Measurements from ENCODE around the gene C2CD2. TPM values are rescaled to one million over a fixed set of nuclear protein-coding genes. Genes with fewer than 3 reads are reported as not detected.
"Not testable (repeated sequence)": the region's sequence is repeated elsewhere in the genome, so short reads cannot be mapped to it uniquely, and the experiment has no call there.

Gene C2CD2
- total and polyA plus RNA-seq, 8 donors: 18.3 to 24.1 (median 19.6) TPM

DNA sequence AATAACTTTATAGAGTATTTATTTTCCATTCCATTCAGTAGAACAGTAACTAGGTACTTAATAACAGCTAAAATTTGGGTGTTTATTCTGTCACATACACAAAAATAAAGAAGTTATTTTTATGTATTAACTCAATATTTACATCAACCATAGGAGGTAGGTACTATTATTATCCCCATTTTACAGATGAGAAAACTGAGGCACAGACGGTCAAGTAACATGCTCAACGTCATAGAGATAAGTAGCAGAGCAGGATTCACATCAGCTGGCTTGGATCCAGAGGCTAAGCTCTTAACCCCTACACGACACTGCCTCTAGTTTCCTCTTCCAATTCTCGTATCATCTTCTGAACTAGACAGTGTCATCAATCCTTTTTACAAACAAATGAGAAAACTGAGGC, 47.1 kb upstream of the C2CD2 start:
- no peaks in the 10 kb centered on the region for H3K27me3 ChIP-seq
- no peak overlapping the region for H3K27ac ChIP-seq
- ATAC-seq (no peak), DNase-seq (no peak)
- H3K4me1 ChIP-seq: no peaks in the 10 kb centered on the region
- peaks cover 0 to under 1% of the 10 kb centered on the region in 2 donors for H3K9me3 ChIP-seq
- no peak overlapping the region for H3K4me3 ChIP-seq
- H3K36me3 ChIP-seq: peaks cover 0 to 21% of the 10 kb centered on the region in 2 donors
- intact Hi-C loops (cut with DNase I): loop anchor here in 1 of 2 donors (10.0 kb wide), 1 partner anchor 104 kb away; no protein-coding TSS in a partner anchor
- TF ChIP-seq, protein P1, sequence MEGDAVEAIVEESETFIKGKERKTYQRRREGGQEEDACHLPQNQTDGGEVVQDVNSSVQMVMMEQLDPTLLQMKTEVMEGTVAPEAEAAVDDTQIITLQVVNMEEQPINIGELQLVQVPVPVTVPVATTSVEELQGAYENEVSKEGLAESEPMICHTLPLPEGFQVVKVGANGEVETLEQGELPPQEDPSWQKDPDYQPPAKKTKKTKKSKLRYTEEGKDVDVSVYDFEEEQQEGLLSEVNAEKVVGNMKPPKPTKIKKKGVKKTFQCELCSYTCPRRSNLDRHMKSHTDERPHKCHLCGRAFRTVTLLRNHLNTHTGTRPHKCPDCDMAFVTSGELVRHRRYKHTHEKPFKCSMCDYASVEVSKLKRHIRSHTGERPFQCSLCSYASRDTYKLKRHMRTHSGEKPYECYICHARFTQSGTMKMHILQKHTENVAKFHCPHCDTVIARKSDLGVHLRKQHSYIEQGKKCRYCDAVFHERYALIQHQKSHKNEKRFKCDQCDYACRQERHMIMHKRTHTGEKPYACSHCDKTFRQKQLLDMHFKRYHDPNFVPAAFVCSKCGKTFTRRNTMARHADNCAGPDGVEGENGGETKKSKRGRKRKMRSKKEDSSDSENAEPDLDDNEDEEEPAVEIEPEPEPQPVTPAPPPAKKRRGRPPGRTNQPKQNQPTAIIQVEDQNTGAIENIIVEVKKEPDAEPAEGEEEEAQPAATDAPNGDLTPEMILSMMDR (IDR thresholded peaks at IDR 0.05): no peak

DNA sequence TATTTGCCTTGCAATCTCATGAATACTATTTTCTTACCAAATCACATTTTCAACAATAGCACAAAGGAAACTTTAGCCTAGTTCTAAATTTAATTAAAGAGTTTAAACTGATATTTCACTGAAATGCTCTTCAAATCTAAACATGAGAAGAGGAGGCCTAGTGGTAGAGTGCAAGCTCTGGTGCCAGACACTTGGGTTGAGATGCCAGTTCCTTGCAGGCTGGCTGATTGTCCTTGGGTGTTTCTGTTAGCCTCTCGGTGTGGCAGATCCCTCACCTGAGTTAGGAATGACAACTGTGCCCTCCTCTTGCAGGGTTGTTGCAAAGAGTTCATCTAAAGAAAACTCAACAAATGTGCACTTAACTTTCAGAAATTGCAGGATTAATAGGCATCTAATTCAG, 43.8 kb upstream of the C2CD2 start:
- ATAC-seq (peak; percentile 76), DNase-seq (no peak)
- H3K9me3 ChIP-seq: peaks cover 0 to 2% of the 10 kb centered on the region in 2 donors
- no peak overlapping the region for H3K4me3 ChIP-seq
- peaks cover 0 to 46% of the 10 kb centered on the region in 2 donors for H3K36me3 ChIP-seq
- H3K4me1 ChIP-seq: no peaks in the 10 kb centered on the region
- H3K27me3 ChIP-seq: no peaks in the 10 kb centered on the region
- no peak overlapping the region for H3K27ac ChIP-seq
- TF ChIP-seq, protein P1 (IDR thresholded peaks at IDR 0.05): no peak
- intact Hi-C loops (cut with DNase I): no loop called here

DNA sequence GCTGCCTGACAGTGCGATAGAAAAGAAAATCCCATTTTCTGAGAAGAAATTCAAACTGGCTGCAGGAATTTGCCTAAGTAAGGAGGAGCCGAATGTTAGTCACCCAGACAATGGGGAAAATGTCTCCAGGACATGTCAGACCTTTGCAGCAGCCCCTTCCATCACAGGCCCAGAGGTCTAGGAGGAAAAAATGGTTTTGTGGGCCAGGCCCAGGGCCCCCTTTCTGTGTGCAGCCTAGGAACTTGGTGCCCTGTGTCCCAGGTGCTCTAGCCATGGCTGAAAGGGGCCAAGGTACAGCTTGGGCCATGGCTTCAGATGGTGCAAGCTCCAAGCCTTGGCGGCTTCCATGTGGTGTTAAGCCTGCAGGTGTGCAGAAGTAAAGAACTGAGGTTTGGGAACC, 41.8 kb upstream of the C2CD2 start:
- TF ChIP-seq, protein P1 (IDR thresholded peaks at IDR 0.05): no peak
- intact Hi-C loops (cut with DNase I): no loop called here
- Histone ChIP-seq H3K27ac (no peak overlapping the region), H3K36me3 (peaks cover 0 to 50% of the 10 kb centered on the region in 2 donors), H3K9me3 (peaks cover 0 to 2% of the 10 kb centered on the region in 2 donors), H3K27me3 (no peaks in the 10 kb centered on the region), H3K4me3 (no peak overlapping the region), H3K4me1 (no peaks in the 10 kb centered on the region)
- DNase-seq (no peak), ATAC-seq (no peak)

DNA sequence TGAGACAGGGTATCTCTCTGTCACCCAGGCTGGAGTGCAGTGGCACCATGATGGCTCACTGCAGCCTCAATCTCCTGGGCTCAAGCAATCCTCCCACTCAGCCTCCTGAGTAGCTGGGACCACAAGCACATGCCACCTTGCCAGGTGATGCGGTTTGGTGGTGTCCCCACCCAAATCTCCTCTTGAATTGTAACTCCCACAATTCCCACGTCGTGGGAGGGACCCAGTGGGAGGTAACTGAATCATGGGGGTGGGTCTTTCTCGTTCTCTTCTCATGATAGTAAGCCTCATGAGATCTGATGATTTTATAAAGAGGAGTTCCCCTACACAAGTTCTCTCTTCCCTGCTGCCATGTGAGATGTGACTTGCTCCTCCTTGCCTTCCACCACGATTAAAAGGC, 40.8 kb upstream of the C2CD2 start:
- H3K27ac ChIP-seq; ATAC-seq; H3K4me1 ChIP-seq; H3K27me3 ChIP-seq; H3K9me3 ChIP-seq; DNase-seq; H3K4me3 ChIP-seq; intact Hi-C loops (cut with DNase I): not testable (repeated sequence)
- H3K36me3 ChIP-seq: peaks cover 0 to 54% of the 10 kb centered on the region in 2 donors

DNA sequence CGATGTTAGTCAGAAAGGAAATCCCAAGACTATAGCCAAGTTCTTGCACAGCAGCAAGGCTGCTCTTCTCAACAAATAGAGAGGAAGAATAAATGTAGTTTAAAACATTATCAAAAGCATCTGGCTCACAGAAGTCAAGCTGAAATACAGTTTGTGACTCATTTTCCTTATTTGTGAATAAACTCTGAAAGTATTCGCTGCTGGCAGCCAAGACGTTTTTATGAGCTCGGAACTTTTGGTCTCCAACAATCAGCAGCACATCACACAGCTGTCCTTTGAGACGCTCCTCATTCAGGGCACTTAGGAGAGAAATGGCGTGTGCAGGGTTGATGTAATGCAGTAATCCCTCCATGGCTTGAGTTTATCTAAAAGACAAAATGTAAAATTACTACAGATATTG, 39.9 kb upstream of the C2CD2 start:
- peaks cover 0 to 54% of the 10 kb centered on the region in 2 donors for H3K36me3 ChIP-seq
- H3K27me3 ChIP-seq: no peaks in the 10 kb centered on the region
- intact Hi-C loops (cut with DNase I): no loop called here
- ATAC-seq (peak; percentile 37), DNase-seq (no peak)
- H3K4me3 ChIP-seq: no peak overlapping the region
- H3K27ac ChIP-seq: peak overlapping the region in 1 of 2 donors; percentile 15
- TF ChIP-seq, protein P1 (IDR thresholded peaks at IDR 0.05): no peak
- H3K4me1 ChIP-seq: no peaks in the 10 kb centered on the region
- H3K9me3 ChIP-seq: peaks cover 0 to 2% of the 10 kb centered on the region in 2 donors

DNA sequence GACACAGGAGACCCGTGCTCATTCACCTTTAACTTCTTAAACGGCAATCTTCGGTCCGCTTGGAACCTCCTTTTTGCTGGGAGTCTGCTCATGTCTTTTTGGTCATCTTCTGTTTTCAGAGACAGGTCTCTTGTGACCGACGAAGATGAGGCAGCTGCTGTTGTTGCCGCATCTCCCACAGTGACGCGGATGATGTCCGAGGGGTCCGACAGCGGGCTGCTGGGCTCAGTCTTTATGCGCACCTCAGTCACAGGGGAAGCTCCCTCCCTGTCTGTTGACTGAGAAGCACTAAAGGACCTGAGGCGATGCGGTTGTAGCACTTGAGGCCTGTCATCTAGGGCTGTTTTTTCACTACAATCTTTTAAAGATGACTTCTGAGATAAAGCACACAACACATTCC, 38.8 kb upstream of the C2CD2 start:
- Histone ChIP-seq H3K27me3 (no peaks in the 10 kb centered on the region), H3K27ac (no peak overlapping the region), H3K4me1 (no peaks in the 10 kb centered on the region), H3K9me3 (peaks cover 0 to 2% of the 10 kb centered on the region in 2 donors), H3K4me3 (no peak overlapping the region), H3K36me3 (peaks cover 0 to 54% of the 10 kb centered on the region in 2 donors)
- DNase-seq (no peak), ATAC-seq (no peak)
- TF ChIP-seq, protein P1 (IDR thresholded peaks at IDR 0.05): no peak
- intact Hi-C loops (cut with DNase I): no loop called here
